Daoy (cell line): Measurements from ENCODE around the gene NR5A1. TPM values are rescaled to one million over a fixed set of nuclear protein-coding genes. Genes with fewer than 3 reads are reported as not detected.
A peak's percentile ranks its signal among the peaks of the same experiment; 100 is the strongest.

Source experiments
- DNase-seq: peaks from one replicate; pipeline ENCODE4 v3.0.0-alpha.2; 2015; ENCODE audit warnings: low read depth
- total RNA-seq: library from RNA; depleted of rRNA; stranded (reverse); fragments of >200 nt; shearing (Covaris generic); gene quantifications from 2 replicates; pipeline ENCODE4 v1.2.3, GENCODE V29; 2014; rRNA removed

NR5A1 gene
- not detected in 2 replicates for total RNA-seq

- no peak for DNase-seq
These were observed at the start of gene NR5A1 for GRCh38 chr9:124506931-124507879. TSS of gene NR5A1 (minus strand) at chr9:124507399. CDS start at chr9:124503395, 4,004 bp downstream.

DNA sequence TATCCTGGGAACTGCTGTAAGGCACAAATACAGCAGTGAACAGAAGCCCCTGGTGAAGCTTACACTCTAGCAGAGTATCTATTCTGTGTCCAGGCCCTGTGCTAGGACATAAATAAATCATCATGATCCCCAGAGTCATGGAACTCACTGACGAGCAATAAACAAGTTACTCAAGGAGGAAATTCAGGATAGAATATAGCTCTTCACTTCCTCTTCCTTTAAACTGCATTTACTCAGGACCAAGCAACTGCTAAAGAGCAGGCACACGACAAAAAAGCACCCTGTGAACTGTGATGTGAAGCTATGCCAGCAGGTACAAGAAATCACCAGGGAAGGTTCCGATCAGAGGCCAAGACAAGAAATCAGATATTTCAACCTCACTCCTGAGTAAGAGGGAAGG is 47.8 kb upstream of the NR5A1 start:
- DNase-seq = no peak

DNA sequence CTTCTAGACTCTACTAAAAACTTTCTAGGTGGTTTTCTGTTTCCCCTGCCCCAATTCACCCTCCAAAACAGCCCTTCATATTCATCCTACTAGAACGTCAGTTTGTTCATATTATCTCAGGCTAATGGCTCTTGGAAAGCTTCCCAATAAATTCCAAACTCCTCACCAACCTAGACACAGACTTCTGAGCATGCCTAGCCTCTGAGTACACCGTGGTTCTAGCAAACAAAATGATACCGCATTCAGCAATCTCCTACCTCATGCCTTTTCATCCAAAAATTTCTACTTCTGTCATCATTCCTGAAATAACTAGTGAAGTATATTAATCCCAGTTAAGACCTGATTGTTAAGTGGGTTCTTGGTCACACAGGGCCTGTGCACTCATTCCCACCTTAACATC is 46.5 kb upstream of the NR5A1 start:
- peak; percentile 63 for DNase-seq

DNA sequence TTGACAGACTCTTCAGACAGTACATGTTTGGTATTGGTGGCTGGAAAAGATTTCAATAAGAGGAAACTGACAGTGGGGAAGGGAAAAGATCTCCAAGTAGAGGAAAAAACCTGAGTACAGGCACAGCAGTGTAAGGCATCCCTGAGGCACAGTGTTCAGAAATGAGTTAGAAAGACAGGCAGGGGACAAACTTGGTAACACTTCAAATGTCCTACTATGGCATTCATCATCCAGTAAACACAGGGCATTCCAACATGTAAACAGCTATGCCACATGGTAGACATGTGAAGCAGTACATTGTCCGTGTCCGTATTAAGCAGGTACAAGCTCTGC is 45.0 kb upstream of the NR5A1 start:
- DNase-seq = no peak

- peak; percentile 80 for DNase-seq
These were observed 44.5 kb upstream of the NR5A1 start for GRCh38 chr9:124551472-124552272.

- DNase-seq = no peak
These were observed 42.9 kb upstream of the NR5A1 start for GRCh38 chr9:124550072-124550471.

DNA sequence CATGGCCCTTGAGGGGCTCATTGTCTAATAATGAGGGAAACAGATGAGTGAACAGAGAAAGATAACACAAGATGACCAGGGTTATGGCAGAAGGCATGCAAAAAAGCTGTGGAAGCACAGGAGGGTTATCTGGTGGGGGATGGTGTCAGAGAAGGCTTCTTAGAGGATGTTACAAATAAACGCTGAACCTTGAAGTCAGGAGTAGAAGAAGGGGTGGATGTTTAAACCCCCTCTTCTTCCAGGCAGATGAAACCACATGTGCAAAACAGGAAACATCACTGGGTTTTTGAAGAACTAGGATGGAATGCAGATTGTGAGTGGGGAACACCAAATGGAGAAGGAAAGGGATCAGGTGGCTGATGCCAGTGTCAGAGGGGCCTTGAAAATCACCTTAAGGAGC is 41.8 kb upstream of the NR5A1 start:
- DNase-seq = no peak

- DNase-seq = no peak
These were observed 37.3 kb upstream of the NR5A1 start for GRCh38 chr9:124544535-124544934.

DNA sequence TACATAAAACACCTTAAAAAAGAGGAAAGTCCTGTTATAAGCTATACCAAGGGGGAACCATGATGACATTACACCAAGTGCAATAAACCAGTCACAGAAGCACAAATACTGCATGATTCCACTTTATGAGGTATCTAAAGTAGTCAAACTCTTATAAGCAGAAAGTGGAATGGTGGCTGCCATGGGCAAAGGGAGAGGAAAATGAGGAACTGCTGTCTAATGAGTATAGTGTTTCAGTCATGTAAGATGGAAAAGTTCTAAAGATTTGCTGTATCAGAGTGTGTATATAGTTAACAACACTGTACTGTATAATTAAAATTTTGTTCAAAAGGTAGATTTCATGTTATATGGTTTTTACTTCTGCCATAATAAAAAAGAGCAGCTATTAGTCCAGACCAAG is 34.6 kb upstream of the NR5A1 start:
- DNase-seq = no peak

DNA sequence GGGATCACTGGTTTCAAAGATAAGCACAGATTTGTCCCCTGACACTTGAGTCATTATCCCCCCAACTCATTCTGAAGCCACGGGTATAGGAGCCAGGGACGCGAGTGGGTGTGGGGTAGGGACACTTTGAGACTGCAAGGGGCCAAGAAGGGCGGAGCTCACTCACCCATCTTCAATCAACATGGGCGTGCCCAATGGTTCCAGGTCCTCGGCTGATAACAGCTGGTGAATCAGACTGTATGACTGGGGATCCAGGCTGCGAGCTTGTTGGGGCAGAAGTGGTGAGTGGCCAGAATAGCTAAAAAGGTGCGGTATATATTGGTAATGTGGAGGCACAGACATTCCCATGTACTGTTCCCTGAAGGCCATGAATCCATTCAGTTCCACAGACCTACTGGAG is 30.7 kb upstream of the NR5A1 start:
- DNase-seq = no peak

DNA sequence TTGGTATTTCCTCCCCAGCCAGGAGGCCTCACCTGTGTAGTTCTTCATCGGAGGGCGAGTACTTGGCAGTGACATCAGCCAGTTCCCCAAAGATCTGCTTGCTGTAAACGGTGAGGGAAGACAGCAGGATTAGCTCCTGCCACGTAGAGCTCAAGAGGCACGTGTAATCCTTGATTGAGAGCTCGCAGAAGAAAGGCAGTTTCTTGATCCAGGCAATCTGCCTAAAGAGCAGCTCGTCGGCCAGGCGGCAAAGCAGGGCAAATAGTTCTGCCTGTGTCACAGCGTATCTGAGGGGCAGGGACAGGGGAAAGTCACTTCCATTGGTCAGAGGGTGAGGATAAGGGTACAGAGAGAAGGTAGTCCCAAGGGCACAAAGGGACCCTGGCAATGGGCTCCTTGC is 28.6 kb upstream of the NR5A1 start:
- DNase-seq = no peak

DNA sequence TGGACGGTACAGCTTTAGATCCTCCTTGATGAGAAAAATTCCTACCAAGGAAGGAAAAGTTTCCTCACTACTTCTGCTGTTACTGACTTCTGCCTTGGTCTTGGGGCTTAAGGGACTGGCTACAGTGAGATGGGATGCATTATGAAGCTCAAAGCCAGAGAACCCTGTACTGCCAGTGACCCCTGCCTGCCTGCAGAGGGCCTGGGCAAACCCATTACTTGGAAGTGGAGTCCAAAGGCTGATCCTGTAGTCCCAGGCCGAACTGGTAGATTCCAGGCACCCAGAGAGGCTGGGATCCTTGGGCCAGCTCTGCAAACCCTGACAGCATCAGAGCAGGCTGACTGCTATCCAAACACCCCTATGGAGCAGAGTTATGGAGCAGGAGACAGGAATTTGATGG is 25.7 kb upstream of the NR5A1 start:
- DNase-seq = no peak

- DNase-seq = no peak
These were observed 23.9 kb upstream of the NR5A1 start for GRCh38 chr9:124531115-124531514.

DNA sequence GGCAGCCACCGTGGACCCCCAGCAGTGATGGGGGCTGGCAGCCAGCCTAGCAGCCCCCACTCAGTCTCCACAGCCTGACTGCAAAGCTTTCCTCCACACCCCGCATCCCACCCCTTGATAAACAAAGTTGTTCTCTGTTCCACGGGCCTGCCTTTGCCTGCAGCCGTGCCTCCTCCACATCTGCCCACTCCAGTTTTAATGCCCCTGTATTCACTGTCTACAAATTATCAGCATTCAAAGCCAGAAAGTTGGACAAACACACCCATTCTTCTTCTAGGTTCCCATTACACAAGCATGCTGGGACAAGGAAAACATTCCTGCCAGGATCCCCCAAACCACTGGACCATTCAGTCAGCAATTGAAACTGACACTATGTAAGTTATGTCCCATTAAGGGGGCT is 23.0 kb upstream of the NR5A1 start:
- no peak for DNase-seq

- no peak for DNase-seq
These were observed 20.6 kb upstream of the NR5A1 start for GRCh38 chr9:124527781-124528180.

- DNase-seq = no peak
These were observed 19.0 kb upstream of the NR5A1 start for GRCh38 chr9:124526174-124526573.

GRCh38 chr9:124522121-124523098 is 15.2 kb upstream of the NR5A1 start:
- DNase-seq = peak; percentile 15

GRCh38 chr9:124521142-124521541 is 13.9 kb upstream of the NR5A1 start:
- DNase-seq = no peak

DNA sequence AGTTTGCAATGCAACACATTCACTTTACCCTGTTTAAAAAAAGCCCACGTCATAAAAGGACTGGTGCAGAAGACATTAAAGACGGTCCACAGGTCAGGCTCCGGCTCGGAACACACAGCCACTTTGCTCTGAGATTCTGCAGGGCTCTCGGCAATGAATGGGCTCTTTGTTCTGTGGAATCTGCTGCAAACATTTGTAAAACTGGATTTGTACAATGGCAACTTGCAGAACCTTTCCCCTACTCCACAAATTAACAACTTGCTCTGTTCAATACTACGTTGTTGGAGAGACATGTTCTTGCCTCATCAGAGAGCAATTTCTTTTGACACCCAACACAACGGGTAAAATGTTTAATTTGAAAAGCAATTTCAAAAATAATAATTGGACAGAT is 13.0 kb upstream of the NR5A1 start:
- DNase-seq = no peak

GRCh38 chr9:124518116-124518515 is 10.9 kb upstream of the NR5A1 start:
- no peak for DNase-seq

DNA sequence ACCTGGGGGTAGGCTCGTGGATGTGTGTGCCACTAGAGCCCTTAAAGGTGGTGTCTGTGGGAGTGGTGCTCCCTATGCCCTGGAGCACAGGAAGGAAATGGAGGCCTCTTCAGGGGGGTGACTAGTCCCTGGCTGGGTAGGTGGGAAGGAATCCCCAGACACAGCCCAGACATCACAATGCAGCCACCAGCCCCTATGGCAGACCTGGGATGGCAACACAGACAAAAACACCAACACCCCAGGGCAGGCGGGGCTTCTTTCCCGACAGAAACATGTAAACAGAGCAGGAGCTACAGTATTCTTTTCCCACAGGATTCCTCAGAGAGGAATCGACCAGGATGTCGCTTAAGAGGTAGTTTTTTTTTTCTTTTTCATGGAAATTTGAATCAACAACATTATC is 10.4 kb upstream of the NR5A1 start:
- DNase-seq = no peak

DNA sequence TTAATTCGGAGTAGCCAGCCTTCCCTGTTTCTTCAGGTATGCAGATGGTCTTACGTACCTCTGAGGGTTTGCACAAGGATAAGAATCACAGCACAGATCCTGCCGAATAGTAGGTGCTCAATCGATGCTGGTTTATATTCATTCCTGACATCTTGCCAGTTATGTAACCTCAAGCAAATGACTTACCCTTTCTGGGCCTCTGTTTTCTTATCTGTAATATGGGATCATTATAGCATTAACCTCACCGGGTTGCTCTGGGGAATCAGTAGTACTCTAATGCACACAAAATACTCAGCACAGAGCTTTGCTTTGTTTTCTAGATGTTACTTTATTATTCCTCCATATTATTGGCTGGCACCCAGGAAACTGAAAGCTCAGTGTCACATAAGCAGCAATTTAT is 7.7 kb upstream of the NR5A1 start:
- no peak for DNase-seq
